Measurements from ENCODE around the gene SMIM41.

GRCh38 chr12:52060498-52061177 lies 18.9 kb upstream of the SMIM41 start:
- TF ChIP-seq POLR2AphosphoS5 (IDR thresholded peaks at IDR 0.05; ENCODE audit: low read depth, low read length) (no peak), TAF1 (IDR thresholded peaks at IDR 0.05; ENCODE audit: borderline replicate concordance, insufficient read depth, low read length) (no peak), REST (IDR thresholded peaks at IDR 0.05; ENCODE audit: insufficient read depth in 1 of 2, low read depth in 2 of 2, low read length in 2 of 2) (no peak)

Data from PFSK-1 (cell line).